Stimulated activated CD8-positive, alpha-beta memory T cell treated with anti-CD3 and anti-CD28 coated beads, Interleukin-15, amount 100 ng/mL, for 48 hours (primary cell): ENCODE measurements around the gene RASL10A.
A peak's percentile ranks its signal among the peaks of the same experiment; 100 is the strongest.

Source experiments
- DNase-seq, 2 donors: peaks; one replicate each; pipeline ENCODE4 v3.0.0-alpha.2; 2020; ENCODE audit warnings: low read depth in 2 of 2

Gene RASL10A

DNA sequence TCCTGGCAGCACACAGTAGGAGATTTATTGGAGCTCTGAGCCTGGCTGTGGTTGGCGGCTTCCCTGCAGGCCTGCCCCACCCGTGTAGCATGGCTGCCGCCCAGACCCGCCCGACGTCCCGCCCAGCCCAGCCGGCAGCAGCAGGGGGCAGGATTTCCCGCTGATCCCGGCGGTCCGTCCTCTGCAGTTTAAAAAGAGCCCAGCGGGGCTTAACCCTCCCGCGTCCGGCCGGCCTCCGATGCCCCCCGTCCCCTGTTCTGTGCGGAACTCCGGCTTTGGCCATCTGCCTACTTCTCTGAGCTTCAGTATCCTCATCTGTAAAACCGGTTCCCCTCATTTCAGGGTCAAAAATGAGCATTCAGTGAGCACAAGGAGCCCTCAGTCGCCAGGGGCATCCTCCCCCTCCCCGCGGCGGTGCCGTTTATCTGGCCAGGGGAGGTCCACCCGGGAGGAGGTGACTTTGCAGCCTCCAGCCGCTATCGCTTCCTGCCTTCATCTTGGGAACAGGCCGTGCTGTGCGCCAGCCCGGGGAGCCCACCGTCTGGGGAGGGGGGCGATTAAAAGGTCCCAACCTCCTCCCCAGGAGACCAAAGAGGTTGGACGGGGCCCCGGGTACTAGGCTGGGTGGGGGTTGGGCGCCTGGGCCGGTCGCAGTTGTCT, 9.2 kb downstream of the RASL10A start, which contains the start of gene GAS2L1:
TSS of gene GAS2L1 (plus strand) at position 476 of the 660 bp plus-strand sequence. CDS start 1,456 bp downstream, outside the sequence.
- DNase-seq, result peak in 1 of 2 donors; percentile 37

DNA sequence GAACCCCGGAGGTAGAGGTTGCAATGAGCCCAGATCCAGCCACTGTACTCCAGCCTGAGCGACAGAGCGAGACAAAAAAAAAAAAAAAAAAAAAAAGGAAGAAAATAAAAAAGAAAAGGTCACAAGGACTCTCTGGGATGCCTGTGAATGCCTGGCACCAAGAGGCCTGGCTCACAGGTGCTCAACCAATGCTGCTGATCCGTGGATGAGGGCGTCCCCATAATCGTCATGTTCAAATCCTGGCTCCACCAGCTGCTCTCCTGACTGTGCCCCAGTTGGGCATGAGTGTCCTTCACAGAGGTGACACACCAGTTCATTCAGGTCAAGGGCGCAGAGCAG, 9.7 kb downstream of the RASL10A start:
- DNase-seq, result no peak

DNA sequence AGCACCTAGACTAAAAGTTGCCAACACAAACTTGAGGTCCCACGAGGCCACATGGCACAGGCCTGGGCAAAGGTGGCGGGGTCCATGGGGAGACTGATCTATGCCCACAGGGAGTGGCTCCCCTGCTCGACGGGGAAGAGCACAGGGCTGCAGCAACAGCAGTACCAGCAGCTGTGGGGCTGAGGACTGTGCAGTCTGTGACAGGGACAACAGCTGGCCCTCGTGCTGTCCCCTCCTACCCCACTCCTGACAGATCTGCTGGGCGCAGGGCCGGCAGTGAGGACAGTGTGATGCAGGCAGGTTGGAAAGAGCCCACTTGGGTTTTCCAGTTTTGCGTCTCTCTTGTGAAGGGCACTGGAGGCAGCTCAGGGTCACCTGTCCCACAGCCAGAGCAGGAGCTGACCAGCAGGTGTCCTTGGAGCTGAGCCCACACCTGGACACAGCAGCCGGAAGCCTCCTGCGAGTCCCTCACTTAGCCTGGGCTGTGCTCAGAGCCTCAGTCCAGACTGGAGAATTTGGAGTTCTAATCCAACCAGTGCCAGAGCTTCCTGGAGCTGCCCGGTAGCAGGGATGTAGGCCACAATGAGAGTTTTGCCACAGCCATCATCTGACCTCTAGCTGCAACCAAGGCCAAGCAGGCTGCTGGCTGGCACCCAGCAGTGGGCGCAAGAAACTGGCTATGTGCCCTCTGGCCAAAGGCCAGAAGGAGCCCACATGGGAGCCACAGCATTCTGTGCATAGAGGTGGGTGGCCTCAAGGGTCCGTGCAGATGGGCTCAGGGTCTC, 12.6 kb downstream of the RASL10A start:
- no peak for DNase-seq

DNA sequence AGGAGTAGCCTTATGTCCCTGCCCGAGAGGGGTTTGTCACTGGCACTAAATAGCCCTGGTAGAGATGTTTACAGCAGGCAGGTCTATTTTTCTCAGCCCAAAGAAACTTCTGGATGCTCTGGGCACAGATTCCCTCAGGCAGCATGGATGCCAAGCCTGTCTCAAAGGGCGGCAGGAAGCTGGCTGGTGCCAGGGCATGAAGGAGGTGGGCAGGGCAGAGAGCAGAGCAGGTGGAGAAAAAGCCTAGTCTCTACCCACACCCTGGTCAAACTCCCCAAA, 13.2 kb downstream of the RASL10A start:
- no peak for DNase-seq

DNA sequence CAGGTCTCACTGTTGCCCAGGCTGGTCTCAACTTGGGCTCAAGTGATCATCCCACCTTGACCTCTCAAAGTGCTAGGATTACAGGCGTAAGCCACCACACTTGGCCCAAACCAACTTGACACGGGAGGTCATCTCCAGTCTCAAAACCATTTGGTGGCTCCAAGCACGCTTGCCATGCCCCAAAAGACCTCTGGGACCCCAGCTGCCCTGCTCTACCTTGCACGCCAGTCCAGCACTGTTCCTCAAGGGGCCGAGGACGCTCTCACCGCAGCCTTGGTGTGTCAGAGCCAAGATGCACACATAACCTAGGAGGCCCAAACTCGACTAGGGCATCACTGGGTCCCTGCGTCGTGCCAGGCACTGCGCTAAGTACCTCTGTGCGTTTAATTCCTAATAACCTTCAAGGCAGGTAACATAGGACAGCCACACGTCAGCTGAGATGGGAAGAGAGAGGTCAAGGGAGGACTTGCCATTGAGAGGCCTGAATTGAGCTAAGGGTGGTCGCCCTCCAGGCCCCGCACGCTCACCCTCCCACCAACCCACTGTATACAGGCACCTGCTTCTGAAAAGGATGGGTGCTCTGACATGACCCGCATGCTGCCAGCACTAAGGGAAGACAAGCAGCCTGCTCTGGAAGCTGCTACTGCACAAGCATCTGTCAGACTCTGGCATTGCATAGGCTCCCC, 13.6 kb downstream of the RASL10A start:
- no peak for DNase-seq

DNA sequence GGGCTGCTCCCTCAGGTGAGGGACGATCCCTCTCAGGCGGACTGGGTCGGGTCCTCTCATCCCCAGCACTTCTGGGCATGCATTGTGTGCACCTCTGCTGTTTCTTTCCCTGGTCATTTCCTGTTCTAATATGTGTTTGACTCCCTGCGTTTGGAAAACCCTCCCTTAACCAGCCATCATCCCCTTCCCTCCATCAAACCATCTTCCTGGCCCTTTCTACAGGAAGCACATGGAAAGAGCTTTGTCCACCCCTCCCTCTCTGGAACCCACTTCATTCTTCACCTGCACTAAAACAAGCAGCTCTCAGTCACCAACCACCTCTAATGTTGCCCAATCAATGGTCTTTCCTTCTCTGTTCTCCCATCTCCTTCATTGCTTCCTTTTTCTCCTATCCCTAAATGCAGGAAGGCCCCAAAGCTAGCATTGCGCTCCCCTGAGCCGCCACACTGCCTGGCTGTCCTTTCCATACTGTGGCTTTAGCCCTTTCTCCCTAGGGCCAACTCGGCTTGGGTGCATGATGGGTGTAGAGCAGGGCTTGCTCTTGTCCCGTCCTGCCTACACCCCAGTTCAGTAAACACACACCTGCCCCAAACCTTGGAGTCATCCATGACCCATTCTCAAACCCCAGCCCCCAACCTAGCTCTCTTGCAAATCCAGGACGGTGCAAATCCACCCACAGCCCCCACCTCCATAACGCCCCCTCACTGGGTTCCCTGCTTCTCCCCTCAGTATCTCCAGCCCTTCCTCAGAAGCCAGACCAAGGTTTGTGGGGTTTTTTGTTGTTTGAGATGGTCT, 14.5 kb downstream of the RASL10A start:
- no peak for DNase-seq

DNA sequence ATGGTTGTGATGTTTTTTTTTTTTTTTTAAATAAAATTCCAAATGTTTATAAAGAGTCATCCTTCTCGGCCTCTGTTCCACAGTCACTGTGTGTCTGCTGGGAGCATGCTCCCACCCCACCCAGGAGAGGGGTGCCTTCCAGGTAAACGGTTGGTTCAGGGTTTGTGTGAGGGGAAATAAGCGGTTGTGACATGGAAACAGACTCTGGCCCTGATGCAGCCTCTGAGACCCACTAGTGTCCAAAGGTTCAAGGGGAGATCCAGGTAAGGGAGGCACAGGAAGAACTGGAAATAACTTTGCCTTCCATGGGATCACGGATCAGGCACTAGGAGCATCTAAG, 15.1 kb downstream of the RASL10A start:
- DNase-seq, result no peak

DNA sequence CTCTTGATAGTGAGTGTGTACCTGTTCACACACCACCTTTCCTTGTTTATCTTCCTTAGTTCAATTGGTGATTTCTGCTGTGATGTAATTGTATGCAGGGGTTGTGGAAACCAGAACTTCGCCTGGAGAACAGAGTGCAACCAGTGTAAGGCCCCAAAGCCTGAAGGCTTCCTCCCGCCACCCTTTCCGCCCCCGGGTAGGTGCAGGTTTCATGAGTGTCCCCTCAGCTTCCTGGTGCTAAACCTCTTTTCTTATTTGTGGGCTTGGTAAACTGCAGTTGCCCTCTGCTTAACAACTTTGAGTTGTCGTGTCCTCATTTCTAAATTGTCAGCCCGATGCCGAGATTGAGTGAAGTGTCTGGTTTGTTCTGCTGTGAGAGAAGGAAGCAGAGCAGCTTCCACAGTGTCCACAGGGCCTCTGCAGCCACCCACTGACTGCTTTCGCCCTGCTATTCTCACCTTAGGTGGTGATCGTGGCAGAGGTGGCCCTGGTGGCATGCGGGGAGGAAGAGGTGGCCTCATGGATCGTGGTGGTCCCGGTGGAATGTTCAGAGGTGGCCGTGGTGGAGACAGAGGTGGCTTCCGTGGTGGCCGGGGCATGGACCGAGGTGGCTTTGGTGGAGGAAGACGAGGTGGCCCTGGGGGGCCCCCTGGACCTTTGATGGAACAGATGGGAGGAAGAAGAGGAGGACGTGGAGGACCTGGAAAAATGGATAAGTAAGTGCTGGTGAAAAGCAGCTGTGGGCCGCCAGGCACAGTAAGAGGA, 16.2 kb downstream of the RASL10A start:
- DNase-seq, result no peak

DNA sequence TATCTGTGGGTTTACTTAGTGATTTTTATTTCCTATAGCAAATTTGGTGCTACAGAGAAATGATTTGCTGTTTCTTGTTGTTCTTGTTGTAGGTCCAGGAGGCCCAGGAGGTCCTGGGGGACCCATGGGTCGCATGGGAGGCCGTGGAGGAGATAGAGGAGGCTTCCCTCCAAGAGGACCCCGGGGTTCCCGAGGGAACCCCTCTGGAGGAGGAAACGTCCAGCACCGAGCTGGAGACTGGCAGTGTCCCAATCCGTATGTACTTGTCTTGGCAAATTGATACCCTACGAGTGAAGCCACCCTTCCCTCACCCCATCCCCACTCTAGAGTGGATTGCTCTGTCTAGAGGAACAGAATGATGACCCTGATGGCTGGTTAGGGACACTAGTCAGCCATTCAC, 16.9 kb downstream of the RASL10A start:
- DNase-seq, result no peak

DNA sequence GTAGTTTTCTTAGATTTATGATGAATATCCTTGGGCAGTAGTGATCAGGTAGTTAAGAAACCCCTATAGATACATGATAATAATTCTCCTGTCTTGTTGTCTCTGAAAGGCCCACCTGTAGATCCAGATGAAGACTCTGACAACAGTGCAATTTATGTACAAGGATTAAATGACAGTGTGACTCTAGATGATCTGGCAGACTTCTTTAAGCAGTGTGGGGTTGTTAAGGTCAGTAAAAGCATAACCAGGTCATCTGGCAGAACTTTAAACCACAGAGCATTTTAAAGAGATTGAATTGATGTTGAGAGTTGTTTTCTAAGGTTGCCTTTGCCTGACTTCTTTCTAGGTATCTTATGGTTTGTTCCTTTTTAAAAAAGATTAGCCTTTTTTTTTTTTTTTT, 23.1 kb downstream of the RASL10A start:
- no peak for DNase-seq

DNA sequence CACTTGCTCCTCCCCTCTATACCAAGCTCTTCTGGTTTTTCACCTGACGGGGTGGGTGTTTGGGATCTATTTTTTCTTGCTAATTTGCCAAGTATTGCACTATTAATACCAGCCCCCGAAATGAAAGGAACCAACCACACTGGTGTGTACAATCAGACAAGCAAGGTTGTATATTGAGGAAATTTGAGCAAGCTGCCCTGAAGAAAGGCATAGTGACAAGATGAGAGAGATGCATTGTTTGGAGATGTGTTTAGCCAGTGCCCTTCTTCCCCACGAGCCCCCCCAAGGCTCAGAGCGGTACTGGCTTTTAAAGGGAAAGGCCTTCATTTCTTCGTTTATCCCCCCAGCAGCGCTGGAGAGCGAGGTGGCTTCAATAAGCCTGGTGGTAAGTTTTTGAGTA, 24.3 kb downstream of the RASL10A start:
- DNase-seq, result no peak

DNA sequence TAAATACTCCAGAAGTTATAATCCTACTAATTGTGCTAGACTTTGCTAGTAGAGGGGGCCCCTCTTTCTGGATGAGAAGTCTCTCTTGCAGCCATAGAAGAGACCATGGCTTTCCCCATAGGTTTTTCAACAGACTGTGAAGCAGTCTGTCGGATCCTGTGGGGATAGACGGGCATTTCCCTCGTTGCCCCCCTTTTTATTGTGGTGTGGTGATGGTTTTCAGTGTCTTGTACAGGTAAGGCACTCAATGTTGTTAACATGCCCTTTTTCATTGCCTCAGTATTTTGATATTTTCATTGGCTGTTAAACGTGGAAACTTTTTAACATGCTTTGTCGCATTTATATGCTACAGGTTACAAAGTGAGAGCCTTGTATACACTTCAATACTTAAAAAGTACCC, 25.4 kb downstream of the RASL10A start:
- DNase-seq, result no peak

DNA sequence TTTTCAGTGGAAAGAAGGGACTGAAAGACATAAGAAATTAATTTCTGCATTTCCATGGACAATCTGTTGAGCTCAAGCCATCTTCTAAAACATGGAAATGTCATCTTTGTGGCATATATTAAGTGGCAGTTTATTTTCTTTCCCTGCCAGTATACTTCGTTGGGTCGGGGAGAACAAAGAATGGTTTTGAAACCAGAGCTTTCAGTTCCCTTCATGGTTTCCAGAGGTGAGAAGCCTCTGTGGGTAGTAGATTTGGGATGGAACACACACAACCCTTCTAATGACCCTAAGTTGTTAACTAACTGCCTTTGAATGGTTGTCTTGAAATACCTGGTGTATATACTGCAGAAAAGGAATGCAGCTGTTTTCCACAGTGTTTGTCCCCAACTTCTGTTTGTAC, 26.7 kb downstream of the RASL10A start:
- DNase-seq, result no peak

DNA sequence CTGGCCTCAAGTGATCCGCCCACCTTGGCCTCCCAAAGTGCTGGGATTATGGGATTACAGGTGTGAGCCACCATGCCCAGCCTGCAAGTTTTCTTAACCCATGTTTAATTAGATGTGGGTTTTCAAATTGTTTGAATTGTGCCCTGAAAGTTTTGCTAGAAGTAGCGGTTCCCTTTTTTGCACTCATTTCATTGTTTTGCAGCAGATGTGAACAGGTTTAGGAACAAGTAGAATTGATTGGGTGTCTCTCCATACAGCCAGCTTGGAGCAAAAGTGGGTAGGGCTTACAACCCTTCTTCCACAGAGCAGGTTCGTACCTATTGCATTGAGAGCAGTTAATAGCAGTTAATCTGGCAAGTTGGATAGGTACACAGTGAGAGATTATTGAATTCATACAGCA, 31.3 kb downstream of the RASL10A start:
- no peak for DNase-seq

DNA sequence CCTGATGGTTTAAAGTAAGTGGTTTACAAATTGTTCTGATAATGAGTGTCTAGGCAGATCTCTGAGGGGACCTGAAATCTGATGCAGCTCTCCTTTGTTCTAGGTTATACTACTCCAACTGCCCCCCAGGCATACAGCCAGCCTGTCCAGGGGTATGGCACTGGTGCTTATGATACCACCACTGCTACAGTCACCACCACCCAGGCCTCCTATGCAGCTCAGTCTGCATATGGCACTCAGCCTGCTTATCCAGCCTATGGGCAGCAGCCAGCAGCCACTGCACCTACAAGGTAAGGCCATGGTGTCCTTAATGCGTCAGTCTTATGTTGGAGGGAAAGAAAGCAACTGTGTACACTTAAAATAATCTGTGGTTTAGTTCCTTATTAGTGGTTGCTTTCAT, 37.6 kb downstream of the RASL10A start:
- no peak for DNase-seq

DNA sequence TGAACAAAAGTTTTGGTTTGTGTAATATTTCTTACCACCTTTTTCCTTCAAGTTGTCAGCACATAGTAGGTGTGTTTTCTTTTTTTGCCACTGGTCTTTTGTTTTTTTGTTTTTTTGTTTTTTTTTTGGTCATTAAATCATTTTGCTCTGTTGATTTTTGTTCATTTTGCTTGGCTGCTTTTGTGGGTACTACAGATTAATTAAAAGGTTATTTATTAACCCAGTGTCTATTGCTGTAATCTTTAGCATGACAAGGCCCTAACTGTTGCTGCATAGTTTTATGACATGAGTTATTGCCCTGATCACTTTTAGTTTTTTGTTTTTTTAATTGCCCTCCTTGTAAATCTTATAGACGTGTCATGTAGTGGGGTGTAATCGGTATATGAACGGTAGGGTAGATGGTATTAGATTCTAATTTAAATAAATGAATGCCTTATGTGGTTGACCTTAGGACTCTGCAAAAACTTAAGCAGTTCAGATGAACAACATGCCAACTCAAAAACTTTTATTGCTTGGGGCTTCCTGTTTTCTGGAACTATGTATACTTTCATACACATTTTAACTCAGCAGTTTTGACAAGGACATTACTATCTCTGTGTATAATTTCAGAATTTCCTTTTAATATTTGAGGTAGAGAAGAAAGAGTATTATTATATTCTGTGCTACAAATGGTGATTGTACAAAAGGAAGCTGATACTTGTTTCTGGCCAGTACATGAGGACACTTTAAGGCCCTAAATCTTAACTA, 39.5 kb downstream of the RASL10A start:
- no peak for DNase-seq

DNA sequence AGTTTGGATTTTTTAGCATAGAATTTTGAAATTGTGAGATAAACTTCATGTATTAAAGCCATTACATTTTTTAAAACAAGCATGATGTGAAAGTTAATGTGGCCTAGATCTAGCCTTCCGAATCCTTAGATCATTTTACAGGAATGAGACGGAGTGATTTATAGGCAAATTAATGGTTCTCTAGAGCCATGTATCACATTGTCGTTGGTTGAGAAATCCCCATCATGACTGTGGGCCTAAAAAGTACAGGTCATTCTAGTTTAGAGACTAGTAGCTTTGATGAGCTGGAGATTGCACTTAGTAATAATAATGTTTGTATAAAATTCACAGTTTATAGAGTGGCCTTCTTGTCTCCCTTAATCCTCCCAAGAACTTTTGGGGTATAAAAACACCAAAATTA, 40.3 kb downstream of the RASL10A start:
- no peak for DNase-seq

DNA sequence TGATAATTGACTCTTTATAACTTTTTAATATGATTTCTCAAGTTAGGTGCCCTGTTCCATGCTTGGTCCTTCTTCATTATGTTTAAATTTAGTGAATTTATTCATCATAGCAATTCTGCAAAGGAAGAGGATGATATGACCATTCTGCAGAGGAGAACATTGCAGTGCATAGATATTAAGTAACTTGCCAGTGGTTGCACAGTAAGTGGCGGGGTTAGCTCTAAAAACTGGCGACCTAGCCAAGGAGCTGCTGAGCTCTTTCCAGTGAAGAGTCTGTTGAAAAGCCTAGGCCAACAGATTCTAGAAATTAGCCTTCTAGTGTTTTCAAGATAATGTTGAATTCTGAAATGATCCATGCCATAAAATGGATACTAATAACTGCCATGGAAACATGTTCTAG, 42.9 kb downstream of the RASL10A start:
- DNase-seq, result no peak

DNA sequence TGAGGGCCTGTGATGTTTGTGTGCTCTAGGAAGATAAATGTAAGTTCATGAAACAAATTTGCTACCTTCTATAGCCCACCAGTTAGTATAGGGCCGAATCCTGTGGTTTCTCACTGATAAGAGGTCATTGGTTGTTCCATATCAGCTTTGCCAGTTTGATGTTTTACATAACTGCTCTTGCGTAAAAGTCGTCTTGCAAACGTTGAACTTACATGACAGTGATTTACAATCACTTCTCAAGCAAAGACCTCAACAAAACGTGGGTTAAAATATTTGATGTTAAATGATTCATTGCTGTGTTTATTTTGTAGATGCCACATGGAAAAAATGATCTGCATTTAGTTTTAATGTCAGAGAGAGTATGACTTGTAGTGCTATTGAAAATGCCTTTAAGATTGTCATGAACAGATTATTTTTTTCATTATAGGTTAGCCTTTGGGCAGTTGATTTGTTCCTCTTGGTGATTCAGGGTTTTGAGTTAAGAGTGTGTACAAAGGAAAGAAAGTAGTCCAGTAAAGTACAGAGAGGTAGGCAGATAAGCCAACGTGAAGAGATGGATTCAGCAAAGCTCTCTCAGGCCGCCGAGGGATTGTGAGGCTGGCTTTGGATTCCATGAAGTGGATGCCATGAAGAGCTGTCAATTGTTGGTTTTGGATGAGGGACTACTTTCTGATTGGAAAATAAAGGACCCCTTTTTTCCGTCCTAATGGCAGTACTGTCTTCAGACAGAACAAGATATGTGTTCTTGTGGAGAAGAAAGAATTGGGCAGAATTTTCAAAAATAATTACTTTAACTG, 44.8 kb downstream of the RASL10A start:
- DNase-seq, result no peak
